KG1 (cell line): ENCODE measurements around the gene MORN1.

ENCODE experiments used
- DNase-seq: peaks from one replicate; lab custom pipeline; 2025; lab: John Stamatoyannopoulos, UW

MORN1 gene

DNA sequence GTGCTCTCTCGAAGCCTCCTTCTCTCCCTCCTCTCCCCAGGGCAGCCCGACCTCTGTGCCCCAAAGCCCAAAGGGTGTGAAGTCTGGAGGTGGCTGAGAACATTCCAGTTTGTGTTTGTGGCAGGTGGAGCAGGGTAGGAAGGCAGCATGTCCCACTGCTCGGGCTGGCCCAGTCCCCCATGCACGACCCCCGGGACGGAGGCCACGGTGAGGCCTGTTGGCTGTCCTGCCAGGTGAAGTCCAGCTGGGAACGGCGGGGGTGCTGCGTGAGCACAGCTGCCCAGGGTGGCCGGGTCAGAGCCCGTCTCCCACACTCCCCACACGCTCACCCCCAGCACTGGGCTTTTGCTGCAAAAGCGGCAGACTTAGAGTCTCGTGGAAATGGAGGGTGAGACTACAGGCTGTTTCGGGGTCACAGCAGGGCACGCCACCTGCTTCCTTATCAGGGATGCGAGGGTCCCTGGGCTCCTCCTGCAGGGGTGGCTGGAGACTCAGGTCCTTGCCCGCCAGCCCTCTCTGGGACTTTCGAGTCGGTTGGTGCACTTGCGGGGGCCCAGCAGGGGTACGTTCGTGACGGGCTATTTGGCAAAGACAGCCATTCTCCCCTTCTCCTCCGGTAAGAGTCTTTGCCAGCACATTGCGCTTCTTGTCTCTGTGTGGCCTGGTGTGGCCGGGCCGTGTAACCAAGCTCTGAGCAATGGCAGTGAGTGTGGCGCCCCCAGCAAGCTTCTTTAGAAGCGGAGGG lies 40.3 kb downstream of the MORN1 start:
- DNase-seq: no peak

- no peak for DNase-seq
These were observed 40.9 kb downstream of the MORN1 start for GRCh38 chr1:2350501-2350900.

- DNase-seq: no peak
These were observed 41.5 kb downstream of the MORN1 start for GRCh38 chr1:2349806-2350205.

DNA sequence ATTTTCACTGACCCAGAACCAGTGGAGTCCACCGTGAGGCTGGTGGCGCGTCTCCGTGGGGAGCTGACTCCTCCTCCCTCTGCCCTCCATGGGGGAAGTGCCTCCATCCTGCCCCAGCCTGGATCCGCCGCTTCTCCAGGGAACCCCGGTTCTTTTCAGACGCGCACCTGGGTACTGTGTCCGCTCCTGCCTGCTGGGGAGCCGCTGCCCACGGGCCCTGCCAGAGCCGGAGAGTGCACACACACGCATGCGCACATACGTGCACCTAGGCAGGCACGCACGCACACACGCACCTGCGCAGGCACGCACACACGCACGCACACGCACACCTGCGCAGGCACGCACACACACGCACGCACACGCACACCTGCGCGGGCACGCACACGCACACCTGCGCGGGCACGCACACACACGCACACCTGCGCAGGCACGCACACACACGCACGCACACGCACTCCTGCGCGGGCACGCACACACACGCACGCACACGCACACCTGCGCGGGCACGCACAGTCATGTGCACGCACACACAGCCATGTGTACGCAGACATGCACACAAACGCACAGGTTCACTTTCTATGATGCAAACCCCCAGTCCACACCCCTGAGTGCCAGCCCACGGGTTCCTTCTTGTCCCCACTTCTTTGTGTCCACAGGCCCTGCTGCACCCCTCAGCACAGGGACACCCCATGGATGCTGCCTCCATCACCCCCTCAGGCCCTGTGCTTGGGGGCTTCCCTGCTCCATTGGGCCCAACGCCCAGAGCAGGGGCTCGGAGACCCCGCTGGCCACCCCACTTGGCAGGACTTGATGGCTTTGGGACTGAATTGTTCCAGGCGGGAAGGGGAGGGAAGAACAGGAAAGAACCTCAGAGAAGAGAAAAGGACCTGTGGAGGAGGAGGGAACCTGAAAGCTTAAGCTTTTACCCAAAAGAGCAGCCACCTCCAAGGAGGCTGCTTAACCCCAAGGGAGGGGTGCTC lies 42.7 kb downstream of the MORN1 start:
- no peak for DNase-seq

DNA sequence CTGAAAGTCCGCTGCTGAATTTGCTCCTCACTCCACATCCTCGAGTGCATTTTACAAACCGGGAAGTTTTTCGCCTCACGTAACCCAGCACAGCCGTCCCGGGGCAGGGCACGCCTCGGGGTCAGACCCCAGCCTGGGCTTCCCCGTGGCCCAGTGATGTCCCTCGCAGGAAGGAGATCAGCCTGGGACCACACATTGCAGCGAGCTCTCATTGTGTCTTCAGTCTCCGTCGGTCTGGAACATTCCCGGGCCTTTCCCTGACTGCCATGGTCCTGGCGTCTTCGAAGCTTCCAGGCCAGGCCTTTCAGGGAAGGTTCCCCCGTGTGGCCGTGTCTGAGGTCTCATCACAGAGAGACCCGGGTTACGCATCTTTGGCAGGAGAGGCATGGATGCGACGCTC lies 43.5 kb downstream of the MORN1 start:
- no peak for DNase-seq

- no peak for DNase-seq
These were observed 44.0 kb downstream of the MORN1 start for GRCh38 chr1:2347409-2347785.

DNA sequence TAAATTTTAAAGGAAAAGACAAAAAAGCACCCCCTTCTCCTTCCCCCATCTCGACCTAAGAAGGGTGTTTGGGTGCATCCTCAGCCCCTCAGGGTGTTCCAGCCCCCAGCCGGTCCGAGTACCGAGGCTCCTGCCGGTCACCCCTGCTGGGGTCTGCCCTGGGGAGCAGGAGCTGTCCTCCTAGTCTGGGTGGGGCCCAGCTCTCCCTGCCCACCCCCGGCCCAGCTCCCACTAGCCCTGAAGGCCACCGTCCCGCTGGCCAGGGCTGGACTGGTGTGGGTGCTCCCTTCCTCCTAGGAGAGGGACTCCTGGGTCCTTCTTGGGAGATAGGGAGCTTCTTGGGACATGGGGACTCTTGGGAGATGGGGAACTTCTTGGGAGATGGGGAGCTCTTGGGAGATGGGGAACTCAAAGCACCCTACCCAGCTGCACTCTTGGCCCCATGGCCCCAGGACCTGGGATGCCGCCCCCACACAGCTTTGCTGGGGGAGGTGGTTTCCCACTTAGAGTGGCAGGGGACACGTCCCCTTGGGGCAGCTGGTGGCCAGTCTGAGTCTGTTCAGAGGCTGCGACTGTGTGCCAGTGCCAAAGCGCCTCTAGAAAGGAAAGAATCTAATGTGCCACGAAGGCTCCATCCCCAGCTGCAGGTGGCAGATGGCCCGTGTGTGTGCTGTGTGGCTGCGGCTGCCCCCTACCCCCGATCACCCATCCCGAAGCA lies 44.5 kb downstream of the MORN1 start:
- DNase-seq: no peak

- DNase-seq: no peak
These were observed 45.9 kb downstream of the MORN1 start for GRCh38 chr1:2345297-2346075.

- no peak for DNase-seq
These were observed 46.5 kb downstream of the MORN1 start for GRCh38 chr1:2344744-2345296.

DNA sequence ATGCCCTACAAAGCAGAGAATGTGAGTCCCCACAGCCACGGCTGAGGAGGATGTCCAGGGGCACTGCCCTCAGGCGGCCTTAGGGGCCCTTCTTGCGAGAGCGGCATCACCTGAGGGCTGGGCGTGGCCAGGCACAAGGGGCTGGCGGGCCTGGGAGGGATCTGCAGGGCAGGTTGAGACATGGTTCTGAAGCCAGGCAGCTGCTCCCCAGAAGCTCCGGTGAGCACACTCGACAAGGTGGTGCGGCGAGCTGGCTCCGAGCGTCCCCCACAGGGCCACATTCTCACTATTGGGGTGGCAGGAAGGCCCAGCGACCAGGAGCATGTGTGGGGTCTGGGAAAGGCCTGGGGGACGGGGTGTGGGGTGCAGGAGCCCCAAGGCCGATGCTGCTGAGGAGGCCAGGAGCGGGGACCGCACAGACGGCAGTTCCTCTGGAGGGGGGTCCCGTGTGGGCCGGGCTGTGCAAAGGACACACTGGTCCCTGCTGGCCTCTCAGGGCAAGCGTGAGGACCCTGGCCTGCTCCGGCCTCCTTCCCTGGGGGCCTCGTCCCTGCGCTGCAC lies 47.2 kb downstream of the MORN1 start:
- no peak for DNase-seq

- DNase-seq: no peak
These were observed 48.1 kb downstream of the MORN1 start for GRCh38 chr1:2343023-2343935.

GRCh38 chr1:2342384-2343022 lies 48.9 kb downstream of the MORN1 start:
- DNase-seq: no peak

DNA sequence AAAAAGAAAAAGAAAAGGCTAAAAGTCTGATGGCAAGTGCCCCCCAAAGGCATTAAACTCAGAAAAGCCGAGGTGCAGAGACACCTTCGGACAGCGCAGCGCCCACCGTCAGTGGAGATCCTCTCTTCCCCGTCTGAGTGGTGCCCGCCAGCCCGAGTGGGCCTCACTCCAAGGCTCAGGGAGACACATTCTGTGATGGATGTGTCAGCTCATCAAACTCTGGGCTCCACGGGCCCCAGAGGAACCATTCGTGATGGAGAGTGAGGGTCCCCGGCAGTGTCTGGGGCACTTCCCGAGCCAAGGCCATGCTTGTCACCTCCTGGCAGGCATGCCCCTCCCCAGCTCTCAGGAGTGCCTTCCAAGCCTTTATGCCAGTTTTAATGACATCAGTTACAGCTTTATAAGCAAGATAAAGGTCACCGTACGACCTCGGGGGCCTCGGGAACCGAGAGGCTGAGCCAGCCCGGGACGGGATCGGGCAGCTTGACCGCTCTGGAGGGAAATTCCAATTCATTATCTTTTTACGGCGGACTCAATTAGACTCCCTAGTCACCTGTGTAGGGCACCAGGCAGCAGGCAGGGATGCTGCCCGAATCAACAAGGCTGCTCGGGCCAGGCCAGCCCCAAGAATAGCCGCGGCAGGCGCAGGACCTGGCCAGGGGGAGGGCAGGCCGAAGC lies 49.5 kb downstream of the MORN1 start:
- no peak for DNase-seq

GRCh38 chr1:2340918-2341254 lies 50.5 kb downstream of the MORN1 start:
- no peak for DNase-seq

GRCh38 chr1:2340086-2340917 lies 51.1 kb downstream of the MORN1 start:
- DNase-seq: no peak

DNA sequence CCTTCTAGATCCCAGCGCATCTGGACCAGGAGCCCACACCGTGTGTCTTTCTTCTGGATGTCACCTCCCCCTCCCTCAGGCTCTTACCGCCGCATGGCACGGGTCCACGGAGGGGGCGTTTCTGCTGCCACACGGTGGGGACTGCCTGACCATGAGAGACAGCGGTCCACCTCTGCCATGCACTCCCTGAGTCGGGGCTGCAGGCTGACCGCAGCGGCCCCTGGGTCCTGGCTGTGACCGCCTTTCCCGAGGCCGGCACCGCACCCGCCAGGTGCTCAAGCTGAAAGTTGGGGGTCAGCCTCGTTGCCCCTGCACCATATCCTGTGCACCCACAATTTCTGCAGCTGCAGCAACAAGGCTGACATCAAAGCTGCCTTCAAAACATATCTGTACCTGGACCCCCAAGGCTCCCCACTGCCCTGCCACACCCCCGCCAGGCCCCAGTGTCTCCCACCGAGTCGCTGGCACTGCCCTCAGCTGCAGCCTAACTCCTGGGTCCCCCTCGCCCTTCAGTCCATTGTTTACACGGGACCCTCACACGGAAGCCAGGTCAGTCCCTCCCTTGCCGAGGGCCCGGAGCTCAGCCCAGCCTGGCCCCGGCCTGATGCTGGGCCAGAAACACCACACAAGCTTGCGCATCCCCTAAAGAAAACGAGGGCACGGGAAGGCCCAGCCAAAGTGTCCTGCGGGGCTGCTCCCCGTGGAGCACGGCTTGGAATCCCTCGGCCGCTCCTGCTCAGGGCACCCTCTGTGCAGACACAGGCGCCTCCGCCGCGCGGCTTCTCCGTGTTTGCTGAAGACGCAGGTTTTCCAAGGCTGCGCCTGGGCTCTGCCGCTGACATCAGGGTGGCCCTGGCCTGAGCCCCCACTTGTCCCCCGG lies 51.9 kb downstream of the MORN1 start:
- DNase-seq: no peak

DNA sequence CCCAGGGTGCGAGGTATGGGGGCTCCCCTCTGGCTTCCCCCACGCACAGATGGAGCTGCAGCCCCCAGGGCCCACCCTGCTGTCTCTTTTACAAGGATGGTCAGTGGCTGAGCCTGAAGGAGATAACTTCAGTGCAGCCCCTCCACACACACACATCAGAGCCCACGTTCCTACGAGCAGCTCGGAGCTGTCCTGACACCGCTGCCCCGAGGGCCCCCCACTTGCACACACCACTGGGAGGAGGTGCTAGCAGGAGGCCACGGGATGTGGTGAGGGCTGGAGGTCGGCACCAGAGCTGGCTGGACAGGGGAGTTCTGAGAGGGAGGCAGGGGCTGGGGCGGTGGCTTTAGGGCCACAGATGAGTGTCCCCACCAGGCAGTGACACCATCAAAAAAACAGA lies 53.9 kb downstream of the MORN1 start:
- DNase-seq: no peak
